ENCODE measurements around the gene SLC27A1. TPM values are rescaled to one million over a fixed set of nuclear protein-coding genes. Genes with fewer than 3 reads are reported as not detected.

The SLC27A1 gene
- total and polyA plus RNA-seq, 4 donors: 2.4 to 7.4 (median 4.0) TPM

GRCh38 chr19:17481986-17482385, 11.7 kb downstream of the SLC27A1 start:
- Histone ChIP-seq H3K4me3 (ENCODE audit: low read depth in 1 of 3, low read length in 3 of 3) (no peak overlapping the region), H3K27ac (ENCODE audit: low read depth in 1 of 2, low read length in 2 of 2) (no peak overlapping the region), H3K9ac (ENCODE audit: low read depth in 1 of 2, low read length in 2 of 2) (no peak overlapping the region), H3K9me3 (ENCODE audit: control insufficient read depth in 4 of 4, low read length in 3 of 4) (no peaks in the 10 kb centered on the region), H3K27me3 (ENCODE audit: control insufficient read depth in 4 of 4, insufficient read depth in 4 of 4, low read length in 3 of 4) (no peaks in the 10 kb centered on the region), H3K4me1 (ENCODE audit: control insufficient read depth in 4 of 4, insufficient read depth in 4 of 4, low read length in 3 of 4) (peaks cover 0 to 3% (median 0%) of the 10 kb centered on the region in 4 donors), H3K36me3 (ENCODE audit: control insufficient read depth in 4 of 4, insufficient read depth in 3 of 4, low read depth in 1 of 4, low read length in 3 of 4) (no peaks in the 10 kb centered on the region)
- no peak for DNase-seq (ENCODE audit: low spot score)
- TF ChIP-seq MAX (IDR thresholded peaks at IDR 0.05): no peak
- no peak for TF ChIP-seq ZBTB33 (IDR thresholded peaks at IDR 0.05)
- no peak for TF ChIP-seq ATF3 (IDR thresholded peaks at IDR 0.05)
- TF ChIP-seq HNF4G (IDR thresholded peaks at IDR 0.05): no peak
- no peak for TF ChIP-seq HNF4A (conservative IDR thresholded peaks at IDR 0.05)
- no peak for TF ChIP-seq RXRA (IDR thresholded peaks at IDR 0.05)
- TF ChIP-seq SP1 (IDR thresholded peaks at IDR 0.05): no peak
- TF ChIP-seq GABPA (IDR thresholded peaks at IDR 0.05 in 1 of 2, conservative IDR thresholded peaks at IDR 0.05 in 1 of 2): no peak
- TF ChIP-seq RAD21 (IDR thresholded peaks at IDR 0.05): no peak
- TF ChIP-seq EGR1 (IDR thresholded peaks at IDR 0.05; ENCODE audit: low read depth in 2 of 2): no peak
- TF ChIP-seq NR2F2 (IDR thresholded peaks at IDR 0.05): no peak
- TF ChIP-seq CTCF (IDR thresholded peaks at IDR 0.05; ENCODE audit: low read depth, low read length, missing input control): no peak
- no peak for TF ChIP-seq TAF1 (conservative IDR thresholded peaks at IDR 0.05)
- TF ChIP-seq FOXA1 (IDR thresholded peaks at IDR 0.05): no peak
- no peak for TF ChIP-seq YY1 (IDR thresholded peaks at IDR 0.05)
- no peak for TF ChIP-seq REST (IDR thresholded peaks at IDR 0.05)
- 93% methylated on average over 13 of the region's 13 CpGs for WGBS

Data from liver (tissue), 9 donors.